Activated CD8-positive, alpha-beta memory T cell treated with anti-CD3 and anti-CD28 coated beads, Interleukin-2, amount 50 U/mL, for 1 hour (primary cell): ENCODE results near the gene ACACA.
"Not testable (repeated sequence)": the region's sequence is repeated elsewhere in the genome, so short reads cannot be mapped to it uniquely, and the experiment has no call there.

ENCODE experiments used
- DNase-seq: peaks from one replicate; pipeline ENCODE4 v3.0.0-alpha.2; 2020; ENCODE audit errors: extremely low read depth

Gene ACACA

DNA sequence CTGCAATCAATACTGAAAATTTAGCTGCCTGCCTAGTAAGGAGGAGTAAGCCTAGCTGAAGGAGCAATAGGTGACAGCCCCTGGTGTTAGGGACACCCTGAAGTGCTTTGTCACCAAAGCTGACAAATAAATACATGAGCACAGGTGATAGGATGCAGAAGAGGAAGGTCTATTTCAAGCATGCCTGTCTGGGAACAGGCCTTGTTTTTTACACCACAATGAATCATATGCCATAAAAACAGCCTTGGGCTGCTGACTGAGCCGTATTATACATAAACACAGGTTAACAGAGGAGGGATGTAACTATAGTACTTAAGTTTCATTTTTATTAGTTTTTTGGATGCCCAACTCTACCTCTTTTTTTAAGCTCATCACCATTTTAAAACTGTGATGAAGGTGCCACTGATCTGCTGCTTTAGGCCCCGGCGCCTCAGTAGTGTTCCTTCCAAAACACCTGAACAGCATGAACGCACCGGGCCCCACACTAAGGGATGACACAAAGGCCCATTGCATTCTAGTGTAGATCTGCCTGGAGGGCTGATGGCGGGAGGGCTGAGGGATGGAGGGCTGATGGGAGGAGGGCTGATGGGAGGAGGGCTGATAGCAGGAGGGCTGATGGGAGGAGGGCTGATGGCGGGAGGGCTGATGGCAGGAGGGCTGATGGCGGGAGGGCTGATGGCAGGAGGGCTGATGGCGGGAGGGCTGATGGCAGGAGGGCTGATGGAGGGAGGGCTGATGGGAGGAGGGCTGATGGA is 307.5 kb downstream of the ACACA start:
- DNase-seq: no peak

DNA sequence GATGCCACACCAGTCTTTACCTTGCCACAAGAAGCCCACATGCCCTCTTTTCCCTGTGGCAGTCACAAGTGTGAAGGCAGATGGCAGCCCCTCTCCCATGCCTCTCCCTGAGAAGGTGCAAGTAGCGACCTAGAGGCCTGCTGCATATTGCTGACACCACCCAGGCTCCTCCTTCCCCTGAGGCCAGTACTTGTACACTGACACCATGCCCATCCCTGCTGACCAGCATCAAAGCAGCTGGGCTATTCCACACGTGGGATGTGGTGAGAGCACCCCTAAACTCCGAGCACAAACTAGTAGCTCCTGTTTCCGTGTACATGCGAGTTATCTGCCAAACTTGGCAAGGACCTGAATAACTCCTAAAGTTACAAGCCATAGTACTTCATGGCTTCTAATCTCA is 308.5 kb downstream of the ACACA start:
- DNase-seq: no peak

DNA sequence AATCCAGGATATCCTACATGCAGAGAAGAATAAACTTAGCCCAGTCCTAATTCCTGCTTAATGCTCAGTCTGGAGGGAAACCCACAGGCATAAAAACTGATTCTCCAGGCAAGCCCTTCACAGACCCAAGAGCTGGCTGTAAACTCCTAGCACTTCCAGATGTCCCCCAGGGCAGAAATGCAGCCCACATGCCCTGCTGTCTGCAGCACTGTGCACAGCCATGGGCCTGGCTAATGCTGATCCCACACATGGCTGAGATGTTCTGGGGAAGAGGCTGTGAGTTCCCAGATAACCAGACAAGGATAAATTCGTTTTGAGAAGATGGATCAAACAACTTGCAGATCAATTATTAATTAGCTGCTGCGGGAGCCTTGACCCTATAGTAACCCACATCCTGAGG is 309.5 kb downstream of the ACACA start:
- DNase-seq: no peak

DNA sequence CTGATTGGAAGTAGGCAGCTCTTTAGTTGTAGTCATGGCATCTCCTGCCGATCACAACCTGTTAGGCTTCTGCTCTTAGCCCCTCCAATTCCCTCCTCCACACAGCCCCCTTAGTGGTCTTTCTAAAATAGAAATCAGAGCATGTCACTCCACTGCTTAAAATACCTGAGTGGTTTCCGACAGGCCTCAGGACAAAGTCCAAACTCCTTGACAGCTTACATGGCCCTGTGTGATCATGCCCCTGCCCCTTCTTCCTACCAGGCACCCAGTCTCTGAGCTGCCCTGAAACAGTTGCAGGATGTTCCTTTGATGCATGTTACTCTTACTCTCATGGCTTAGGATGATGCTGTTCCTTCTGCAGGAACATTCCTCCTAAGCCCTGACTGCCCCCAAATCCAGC is 310.6 kb downstream of the ACACA start:
- no peak for DNase-seq

DNA sequence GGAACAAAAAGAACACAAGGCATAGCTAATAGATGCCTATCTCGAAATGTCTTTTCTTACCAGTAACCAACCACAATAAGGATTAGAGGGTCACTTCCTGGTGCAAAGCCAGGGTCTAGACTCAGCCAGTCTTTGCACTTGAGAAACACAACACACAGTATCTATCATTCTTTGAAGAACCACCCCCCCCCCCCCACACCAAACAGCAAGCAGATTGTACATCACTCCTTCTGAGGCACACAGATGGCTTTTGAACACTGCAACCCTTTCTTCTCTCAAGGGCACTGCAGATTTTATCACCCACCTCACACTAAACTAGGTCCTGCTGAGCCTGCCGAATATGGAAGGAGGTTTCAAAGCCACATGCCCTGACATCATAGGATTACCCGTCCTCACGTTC is 312.2 kb downstream of the ACACA start:
- DNase-seq: no peak

DNA sequence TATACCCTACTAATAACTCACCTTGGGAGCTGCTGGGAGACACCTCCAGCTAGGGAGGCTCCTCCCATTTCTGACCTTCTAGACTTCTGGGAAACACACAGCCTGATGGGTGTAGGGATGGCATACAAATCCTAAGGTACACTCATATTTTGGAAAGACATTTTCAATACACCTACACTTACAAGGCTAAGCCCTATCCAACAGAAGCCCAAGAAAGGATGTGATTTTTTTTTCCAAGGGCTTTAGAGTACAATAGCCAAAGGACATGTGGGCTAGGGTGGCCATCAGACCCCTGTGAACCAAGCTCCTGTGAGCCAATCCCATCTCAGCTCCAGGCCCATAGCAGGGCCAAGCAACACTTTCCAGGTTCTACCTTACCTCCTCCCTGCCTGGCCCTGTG is 313.9 kb downstream of the ACACA start:
- DNase-seq: no peak

DNA sequence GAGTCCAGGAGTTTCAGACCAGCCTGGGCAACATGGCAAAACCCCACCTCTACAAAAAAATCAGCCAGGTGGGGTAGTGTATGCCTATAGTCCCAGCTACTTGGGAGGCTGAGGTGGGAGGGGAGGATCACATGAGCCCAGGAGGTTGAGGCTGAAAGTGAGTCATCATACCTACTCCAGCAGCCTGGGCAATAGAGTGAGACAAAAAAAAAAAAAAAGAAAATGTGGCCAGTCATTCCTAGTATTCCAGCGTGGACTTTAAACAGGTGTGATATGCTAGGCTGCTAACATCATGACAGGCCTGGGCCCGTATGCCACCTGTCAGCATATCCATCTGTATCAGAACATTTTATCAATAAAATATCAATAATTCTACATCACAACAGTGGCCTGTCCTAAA is 314.6 kb downstream of the ACACA start:
- no peak for DNase-seq

DNA sequence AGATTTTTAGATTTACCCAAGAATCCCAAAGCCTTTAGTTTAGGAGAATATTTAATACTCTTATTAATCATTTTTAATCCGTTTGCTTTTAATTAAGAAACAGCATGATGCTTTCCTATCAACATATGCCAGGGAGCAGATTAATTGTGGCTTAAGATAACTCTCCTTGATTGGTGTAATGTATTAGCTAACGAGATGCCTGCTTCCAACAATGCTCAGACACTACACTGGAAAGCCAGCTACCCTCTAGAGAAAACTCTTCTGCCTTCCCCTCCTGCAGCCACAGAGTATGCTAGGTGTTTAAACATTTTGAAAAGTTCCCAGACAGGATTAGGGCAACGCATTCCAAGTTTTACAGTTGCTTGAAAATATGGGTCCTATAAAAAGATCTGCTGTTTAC is 315.7 kb downstream of the ACACA start:
- no peak for DNase-seq

DNA sequence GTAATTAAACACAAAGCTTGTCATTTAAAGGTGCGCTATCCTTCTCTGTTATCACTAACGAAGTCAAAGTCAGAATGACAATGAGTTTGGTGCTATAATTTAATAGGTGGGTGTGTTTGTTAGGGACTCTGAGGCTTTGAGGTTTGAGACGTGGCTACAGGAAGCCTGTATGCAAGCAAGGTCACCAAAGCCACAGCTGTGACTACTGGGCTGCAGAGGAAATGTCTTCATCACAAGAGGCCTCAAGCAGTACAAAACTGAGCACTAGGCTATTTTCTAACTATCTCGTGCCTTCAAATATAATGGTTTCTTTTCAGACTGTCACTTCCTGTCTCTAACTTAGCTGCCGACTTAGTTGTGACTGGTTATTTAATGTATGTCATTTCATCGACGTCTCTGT is 316.7 kb downstream of the ACACA start:
- DNase-seq: peak; percentile 53

DNA sequence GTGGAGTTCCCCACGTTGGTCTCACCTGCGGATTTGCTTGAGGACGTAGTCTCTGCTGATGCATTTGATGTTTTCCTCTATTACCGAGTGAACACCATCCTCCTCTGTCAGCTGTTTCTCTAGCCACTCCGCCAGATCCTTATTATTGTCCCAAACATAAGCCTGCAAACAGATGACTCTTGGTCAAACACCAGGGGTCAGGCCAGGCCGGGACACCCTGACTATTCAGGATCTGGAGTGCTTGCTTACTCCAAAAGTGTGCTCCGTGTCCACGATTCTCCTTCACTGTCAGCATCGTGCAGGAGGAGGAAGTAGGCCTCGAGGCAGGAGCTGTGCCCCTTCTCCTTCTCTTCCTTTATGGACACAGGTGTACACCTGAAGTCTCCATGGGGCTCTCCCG is 317.7 kb downstream of the ACACA start:
- DNase-seq: no peak

DNA sequence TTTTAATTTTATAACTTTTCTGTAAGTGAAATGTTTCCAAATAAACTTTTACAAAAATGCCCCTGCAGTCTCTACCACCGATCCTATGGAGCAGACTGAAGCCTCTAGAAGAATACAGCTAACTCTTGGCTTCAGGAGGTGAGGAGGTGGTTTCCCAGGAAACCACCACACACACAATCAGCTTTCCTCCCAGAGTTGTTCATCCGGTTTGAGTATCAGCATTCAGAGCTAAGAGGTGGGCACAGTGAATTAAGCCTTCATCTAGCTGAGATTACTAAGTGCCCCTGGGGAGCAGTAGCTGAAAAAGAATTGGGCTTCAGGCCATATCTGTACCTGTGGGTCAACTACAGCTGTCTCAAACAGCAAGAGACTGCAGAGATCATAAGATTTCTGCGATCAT is 318.2 kb downstream of the ACACA start:
- no peak for DNase-seq

DNA sequence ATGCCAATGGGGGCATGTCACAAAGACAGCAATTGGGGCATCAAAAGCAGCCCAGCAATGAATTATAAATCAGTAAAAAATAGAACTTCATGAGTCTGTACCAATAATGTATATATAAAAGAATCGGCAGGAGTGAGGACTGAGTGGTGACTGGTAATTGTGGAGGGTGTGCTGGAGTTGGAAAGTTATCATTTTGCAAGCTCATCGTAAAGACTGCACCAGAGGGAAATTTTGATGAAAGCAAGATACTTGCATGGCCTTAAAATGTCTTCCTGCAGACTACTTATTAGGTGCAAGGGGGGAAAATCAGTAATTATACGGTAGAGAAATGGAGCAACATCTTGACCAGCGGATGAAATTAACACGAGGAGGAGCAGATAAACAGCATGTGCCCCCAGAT is 319.0 kb downstream of the ACACA start:
- no peak for DNase-seq

DNA sequence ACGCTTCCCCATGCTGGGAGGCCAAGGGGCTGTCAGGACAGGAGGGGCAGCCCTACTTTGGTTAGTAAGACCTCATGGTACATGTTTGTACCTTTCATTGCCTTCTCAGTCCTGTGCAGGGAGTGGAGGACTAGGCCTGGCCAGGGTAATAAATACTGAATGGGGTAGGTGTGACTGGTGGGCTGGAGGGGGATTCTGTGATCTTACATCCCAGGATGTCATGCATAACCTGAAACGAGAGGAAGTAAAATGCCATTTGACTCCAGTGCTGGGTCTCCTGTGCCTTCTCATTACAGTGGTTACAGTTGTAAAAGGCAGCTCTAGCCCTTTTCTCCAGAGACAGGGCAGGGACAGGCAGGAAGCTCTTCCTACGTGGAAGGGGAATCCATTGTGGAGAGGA is 319.7 kb downstream of the ACACA start:
- DNase-seq: no peak

DNA sequence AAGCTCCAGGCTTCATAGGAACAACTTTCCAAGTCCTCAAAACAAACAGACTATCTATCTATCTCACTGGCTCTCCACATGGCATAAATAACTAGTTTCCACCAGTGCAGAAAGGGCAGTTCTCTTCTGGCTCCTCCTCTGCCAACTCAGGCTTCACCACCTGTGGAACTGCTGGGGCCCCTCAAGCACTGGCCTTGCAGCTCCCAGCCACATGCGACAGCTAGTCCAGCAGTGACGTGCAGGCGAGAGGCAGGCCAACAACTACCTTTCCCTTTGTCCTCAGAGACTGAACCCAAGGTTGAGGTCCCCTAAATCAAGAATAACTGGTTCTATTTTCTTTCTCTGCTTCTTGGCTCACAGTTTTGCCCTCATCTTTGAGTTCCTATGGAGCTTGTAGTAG is 320.3 kb downstream of the ACACA start:
- DNase-seq: no peak

DNA sequence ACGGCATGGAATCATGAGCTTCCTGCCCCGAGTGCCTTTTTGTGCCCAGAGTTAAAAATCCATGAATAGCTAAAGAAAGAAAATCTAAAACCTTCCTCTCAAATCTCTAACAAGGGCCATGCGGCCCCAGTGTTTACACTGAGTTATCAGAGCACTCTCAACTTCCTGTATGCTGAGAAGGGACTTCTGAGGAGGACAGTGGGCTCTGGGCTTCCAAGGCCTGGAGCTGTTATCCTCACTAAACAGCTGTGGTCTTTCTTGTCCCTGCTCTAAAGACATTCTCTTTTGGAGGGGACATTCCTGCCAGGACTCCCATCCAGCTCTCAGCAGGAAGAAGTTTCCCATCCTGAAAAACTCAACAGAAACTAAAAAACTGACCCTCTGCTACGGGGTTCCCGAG is 322.3 kb downstream of the ACACA start:
- no peak for DNase-seq

DNA sequence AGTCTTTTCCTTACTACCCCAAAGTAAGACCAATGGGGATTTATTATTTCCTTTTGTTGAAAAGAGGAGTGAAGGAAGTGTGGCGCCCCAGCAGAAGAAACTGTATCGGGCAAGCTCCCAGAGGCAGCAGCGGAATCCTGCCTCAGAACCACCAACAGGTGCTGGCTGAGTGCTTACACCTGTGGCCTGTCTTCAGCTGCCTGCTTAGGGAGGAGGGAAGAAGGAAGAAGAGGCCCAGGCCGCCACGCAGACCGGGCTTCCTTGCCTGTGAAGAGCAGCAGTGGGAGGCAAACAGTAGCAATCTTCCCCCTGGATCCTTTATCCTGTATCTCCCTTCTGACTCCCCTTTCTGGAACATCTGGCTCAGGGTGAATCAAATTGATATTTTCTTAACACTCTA is 323.2 kb downstream of the ACACA start:
- DNase-seq: no peak

DNA sequence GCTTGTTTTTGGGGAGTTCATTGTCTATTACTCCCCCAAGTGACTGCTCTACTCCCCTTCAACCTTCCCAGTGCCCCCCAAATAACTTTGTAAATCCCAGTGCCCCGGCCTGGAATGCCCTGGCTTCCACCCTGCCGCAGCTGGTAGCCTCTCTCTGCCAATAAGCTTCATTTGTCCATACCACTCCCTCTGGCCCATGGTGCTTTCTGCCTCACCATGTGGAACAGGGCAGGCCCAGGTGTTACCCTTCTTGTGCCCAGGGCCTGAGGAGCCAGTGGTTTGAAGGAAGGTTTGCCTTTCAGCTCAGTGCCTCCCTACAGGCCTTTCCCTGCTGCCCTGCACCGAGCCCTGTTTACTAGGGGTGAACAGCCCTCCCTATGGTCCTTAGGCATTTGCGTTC is 323.7 kb downstream of the ACACA start:
- no peak for DNase-seq

DNA sequence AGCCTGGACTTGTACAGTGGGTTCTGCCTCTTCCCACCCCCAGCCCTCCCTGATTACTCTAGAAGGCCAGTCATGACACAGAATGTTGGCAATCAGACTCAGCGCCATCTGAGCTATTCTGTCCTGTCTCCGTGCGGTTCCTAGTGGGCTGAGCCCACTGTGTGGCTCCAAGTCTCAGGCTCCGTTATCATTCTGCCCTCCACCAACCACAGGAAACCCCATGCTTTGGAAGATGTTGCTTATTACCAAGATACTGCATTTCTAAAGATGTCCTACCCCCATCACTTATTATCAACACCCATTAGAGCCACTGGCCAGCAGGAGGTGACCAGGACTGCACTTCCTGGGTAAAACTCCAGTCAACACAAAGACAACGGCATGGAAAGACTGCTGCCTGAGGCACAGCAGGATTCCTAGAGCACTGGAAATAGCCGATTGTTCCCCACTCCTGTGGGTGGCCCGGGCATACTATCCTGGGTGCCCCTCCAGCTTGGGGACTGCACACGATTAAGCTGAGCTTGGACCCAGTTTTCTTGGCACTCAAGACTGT is 324.2 kb downstream of the ACACA start:
- no peak for DNase-seq

DNA sequence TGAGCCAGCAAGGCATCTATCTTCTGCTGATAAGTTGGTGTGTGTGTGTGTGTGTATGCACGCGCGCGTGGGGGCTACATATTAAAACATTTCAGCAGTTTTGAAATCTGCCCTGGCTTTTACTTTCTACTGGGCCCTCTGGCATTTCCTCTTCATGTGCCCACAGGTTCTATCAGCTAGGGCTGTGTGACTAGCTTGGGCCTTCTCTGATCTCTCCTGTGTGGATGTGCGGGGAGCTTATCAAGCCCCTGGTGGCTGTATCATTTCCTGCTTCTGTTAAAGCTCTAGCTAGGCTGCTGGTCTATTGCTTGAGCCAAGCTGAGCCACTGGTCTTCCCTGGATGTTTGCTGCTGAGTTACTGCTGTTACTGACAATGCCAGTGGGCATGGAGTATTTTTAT is 325.3 kb downstream of the ACACA start:
- no peak for DNase-seq

DNA sequence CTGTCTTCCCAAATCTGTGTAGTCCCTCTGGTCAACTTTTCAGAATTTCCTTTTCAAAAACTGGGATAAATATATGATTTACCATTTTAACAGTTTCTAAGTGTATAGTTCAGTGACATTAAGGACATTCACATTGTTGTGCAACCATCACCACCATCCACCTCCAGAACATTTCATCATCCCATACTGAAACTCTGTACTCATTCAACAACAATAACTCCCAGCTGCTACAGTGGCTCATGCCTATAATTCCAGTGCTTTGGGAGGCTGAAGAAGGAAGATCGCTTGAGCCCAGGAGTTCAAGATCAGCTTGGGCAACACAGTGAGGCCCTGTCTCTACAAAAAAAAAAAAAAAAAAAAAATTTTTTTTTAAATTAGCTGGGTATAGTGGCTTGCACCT is 326.9 kb downstream of the ACACA start:
- DNase-seq: no peak

DNA sequence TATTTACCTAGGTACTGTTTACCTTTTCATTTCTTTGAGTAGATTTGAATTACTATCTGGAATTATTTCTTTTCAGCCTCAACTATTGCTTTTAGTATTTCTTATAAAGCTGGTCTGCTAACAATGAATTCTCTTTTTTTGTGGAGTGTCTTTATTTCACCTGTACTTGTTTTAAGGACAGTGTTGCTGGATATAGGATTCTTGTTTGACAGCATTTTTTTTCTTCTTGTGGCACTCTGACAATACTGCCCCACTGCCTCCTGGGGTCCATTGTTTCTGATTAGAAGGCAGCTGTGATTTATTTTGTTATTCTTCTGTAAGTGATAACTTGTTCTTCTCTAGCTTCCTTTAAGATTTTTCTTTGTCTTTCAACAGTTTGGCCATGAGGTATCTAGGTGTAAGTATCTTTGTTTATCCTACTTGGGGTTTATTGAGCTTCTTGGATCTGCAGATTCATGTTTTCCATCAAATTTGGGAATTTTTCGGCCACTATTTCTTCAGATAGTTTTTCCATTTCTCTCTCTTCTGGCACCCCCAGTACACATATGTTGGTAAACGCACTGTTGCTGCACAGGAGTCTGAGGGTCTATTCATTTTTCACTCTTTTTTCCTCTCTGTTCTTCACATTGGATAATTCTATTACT is 327.4 kb downstream of the ACACA start:
- DNase-seq: no peak

DNA sequence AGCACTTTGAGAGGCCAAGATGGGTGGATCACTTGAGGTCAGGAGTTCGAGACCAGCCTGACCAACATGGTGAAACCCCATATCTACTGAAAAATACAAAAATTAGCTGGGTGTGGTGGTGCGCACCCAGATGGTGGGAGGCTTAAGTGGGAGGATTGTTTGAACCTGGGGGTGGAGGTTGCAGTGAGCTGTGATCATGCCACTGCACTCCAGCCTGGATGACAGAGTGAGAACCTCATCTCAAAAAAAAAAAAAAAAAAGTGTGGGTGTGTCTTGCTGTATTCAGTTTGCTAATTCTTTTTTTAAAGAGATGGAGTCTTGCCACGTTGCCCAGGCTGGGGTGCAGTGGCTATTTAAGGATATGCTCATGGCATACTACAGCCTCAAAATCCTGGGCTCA is 333.2 kb downstream of the ACACA start:
- DNase-seq: not testable (repeated sequence)

DNA sequence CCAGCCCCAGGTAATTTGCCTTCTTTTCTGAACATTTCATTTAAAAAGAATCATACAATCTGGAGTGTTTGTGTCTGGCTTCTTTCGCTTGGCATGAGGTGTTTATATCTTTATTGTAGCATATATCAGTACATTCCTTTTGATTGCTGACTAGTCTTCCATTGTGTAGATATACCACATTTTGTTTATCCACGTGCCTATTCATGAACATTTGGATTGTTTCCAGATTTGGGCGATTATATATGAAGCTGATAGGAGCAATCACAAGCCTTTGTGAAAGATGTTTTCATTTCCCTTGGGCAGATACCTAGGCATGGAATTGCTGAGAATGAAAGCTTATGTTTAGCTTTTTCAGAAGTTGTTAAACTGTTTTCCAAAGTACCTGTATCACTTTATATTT is 337.5 kb downstream of the ACACA start:
- no peak for DNase-seq

DNA sequence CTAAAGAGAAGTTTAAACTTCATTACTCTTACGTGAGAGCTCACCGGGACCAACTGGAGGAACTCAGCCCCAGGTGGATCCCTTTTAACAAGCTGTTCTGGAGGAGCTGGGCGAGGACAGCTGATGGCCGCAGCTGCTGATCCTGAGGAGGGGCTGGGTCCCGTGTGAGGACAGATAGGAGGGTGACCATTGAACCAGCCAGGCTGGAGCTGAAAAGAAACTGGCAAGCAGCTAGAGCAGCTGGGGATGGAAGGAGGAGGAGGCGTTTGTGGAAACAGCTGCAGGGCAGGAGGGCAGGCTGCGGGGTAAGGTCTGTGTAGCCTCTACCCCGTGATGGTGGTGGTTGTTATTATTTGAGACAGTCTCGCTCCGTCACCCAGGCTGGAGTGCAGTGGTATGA is 338.4 kb downstream of the ACACA start:
- DNase-seq: no peak
